Immature natural killer cell (primary cell): ENCODE data around the gene QKI. TPM values are rescaled to one million over a fixed set of nuclear protein-coding genes. Genes with fewer than 3 reads are reported as not detected.

Experiments used
- DNase-seq, 3 donors: peaks; one replicate each; pipeline ENCODE4 v3.0.0; 2022; ENCODE audit warnings: mixed read lengths in 1 of 3
- H3K27ac Mint-ChIP-seq, 6 donors: one replicate each; pipeline ENCODE4 v1.8.0; 2020; ENCODE audit warnings: mixed read lengths in 6 of 6, mild to moderate bottlenecking in 5 of 6, inconsistent platforms in 4 of 6, moderate library complexity in 3 of 6
- H3K27me3 Mint-ChIP-seq, 3 donors: one replicate each; pipeline ENCODE4 v1.8.0; 2020 to 2021; ENCODE audit warnings: low read depth in 3 of 3, mild to moderate bottlenecking in 3 of 3, mixed read lengths in 3 of 3, moderate library complexity in 3 of 3, inconsistent platforms in 1 of 3
- H3K36me3 Mint-ChIP-seq, 3 donors: one replicate each; pipeline ENCODE4 v1.8.0; 2020; ENCODE audit warnings: mixed read lengths in 3 of 3, inconsistent platforms in 2 of 3, mild to moderate bottlenecking in 2 of 3
- H3K4me1 Mint-ChIP-seq, 2 donors: one replicate each; pipeline ENCODE4 v1.8.0; 2020; ENCODE audit warnings: inconsistent platforms in 2 of 2, mild to moderate bottlenecking in 2 of 2, mixed read lengths in 2 of 2, moderate library complexity in 1 of 2
- H3K4me3 Mint-ChIP-seq, 5 donors: one replicate each; pipeline ENCODE4 v1.8.0; 2020; ENCODE audit warnings: mild to moderate bottlenecking in 5 of 5, mixed read lengths in 5 of 5, inconsistent platforms in 3 of 5, moderate library complexity in 3 of 5
- H3K9me3 Mint-ChIP-seq, 6 donors: one replicate each; pipeline ENCODE4 v1.8.0; 2020; ENCODE audit warnings: mild to moderate bottlenecking in 6 of 6, mixed read lengths in 6 of 6, inconsistent platforms in 4 of 6, moderate library complexity in 3 of 6
- polyA plus RNA-seq, 3 donors: library from polyadenylated mRNA; unstranded; fragments of 300-500 nt; fragmentation: Illumina TruSeq; gene quantifications; one replicate each; pipeline ENCODE4 v1.2.3, GENCODE V29; 2021

Gene QKI
- polyA plus RNA-seq, 3 donors from 2014 or later, result 12.3 to 29.1 (median 21.1) TPM

GRCh38 chr6:163446549-163446948 is 32.0 kb downstream of the QKI start:
- peaks cover 35 to 75% of the 10 kb centered on the region in 2 donors for H3K4me1 Mint-ChIP-seq
- no peak for DNase-seq
- H3K4me3 Mint-ChIP-seq, result no peak overlapping the region
- peak overlapping the region in 1 of 6 donors; percentile 46 for H3K27ac Mint-ChIP-seq
- no peaks in the 10 kb centered on the region for H3K36me3 Mint-ChIP-seq
- peaks cover 0 to 2% (median 0%) of the 10 kb centered on the region in 3 donors for H3K27me3 Mint-ChIP-seq
- no peaks in the 10 kb centered on the region for H3K9me3 Mint-ChIP-seq

GRCh38 chr6:163449076-163449475 is 34.6 kb downstream of the QKI start:
- no peak for DNase-seq
- H3K27me3 Mint-ChIP-seq, result no peaks in the 10 kb centered on the region

DNA sequence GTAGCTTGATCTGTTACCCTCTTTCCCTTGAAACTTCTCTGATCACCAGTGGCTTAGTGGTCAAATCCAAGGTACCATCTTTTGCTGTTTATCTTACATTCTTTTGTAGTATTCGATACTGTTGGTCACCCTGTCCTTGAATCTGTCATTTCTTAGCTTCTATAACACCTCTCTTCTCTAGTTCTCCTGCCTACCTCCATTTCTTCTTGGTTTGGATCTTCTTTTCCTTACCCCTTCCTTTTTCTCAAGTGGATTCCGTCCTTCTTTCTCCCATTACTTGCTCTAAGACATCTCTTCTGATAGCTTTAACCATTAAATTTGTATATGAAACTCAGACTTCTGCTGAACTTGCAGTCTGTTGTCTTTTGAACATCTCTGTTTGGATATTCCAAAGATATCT is 39.9 kb downstream of the QKI start:
- Mint-ChIP-seq H3K4me3 (no peak overlapping the region), H3K27me3 (peaks cover 0 to 1% (median 0%) of the 10 kb centered on the region in 3 donors), H3K36me3 (peaks cover 0 to 4% (median 0%) of the 10 kb centered on the region in 3 donors), H3K4me1 (peaks cover 44 to 84% of the 10 kb centered on the region in 2 donors), H3K27ac (no peak overlapping the region), H3K9me3 (no peaks in the 10 kb centered on the region)
- DNase-seq, result no peak

More at GRCh38 chr6:163449076-163449475, 34.6 kb downstream of the QKI start:
- Mint-ChIP-seq H3K4me1 (peaks cover 21 to 59% of the 10 kb centered on the region in 2 donors), H3K9me3 (no peaks in the 10 kb centered on the region), H3K4me3 (no peak overlapping the region), H3K27ac (no peak overlapping the region), H3K36me3 (no peaks in the 10 kb centered on the region)

DNA sequence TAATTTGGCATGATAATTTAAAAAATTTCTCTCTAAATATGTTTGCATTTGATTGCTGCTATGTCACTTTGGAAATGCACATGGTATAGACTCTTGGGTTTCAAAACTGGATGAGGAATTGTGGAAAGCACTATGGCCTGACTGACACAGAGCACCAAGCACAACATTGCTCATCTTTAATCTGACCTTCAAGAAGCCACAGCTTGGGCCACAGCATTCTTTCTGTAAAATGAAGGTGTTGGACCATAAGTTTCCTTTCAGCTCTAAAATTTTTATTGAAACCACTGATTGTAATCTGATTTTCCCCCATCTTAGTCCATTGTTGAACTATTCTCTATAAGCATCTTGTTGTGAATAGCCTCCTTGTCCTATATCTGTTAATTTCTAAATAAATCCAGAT is 41.0 kb downstream of the QKI start:
- DNase-seq, result no peak
- Mint-ChIP-seq H3K9me3 (no peaks in the 10 kb centered on the region), H3K27ac (peak overlapping the region; percentile 1 to 67 (median 38)), H3K4me3 (no peak overlapping the region), H3K36me3 (peaks cover 0 to 4% (median 0%) of the 10 kb centered on the region in 3 donors), H3K27me3 (peaks cover 1 to 4% (median 2%) of the 10 kb centered on the region in 3 donors), H3K4me1 (peaks cover 51 to 84% of the 10 kb centered on the region in 2 donors)

- Mint-ChIP-seq H3K27me3 (peaks cover 1 to 6% (median 2%) of the 10 kb centered on the region in 3 donors), H3K36me3 (peaks cover 0 to 4% (median 0%) of the 10 kb centered on the region in 3 donors), H3K4me1 (peaks cover 57 to 85% of the 10 kb centered on the region in 2 donors), H3K4me3 (peak overlapping the region in 4 of 5 donors; percentile 1 to 55 (median 24)), H3K9me3 (no peaks in the 10 kb centered on the region), H3K27ac (peak overlapping the region; percentile 77 to 99 (median 87))
- no peak for DNase-seq
Measured at GRCh38 chr6:163457637-163458561, 43.4 kb downstream of the QKI start.

GRCh38 chr6:163459007-163459406 is 44.5 kb downstream of the QKI start:
- Mint-ChIP-seq H3K27ac (peak overlapping the region; percentile 98 to 100 (median 99)), H3K27me3 (peaks cover 1 to 10% (median 2%) of the 10 kb centered on the region in 3 donors), H3K9me3 (no peaks in the 10 kb centered on the region), H3K36me3 (peaks cover 0 to 4% (median 0%) of the 10 kb centered on the region in 3 donors), H3K4me1 (peaks cover 58 to 92% of the 10 kb centered on the region in 2 donors), H3K4me3 (peak overlapping the region; percentile 90 to 99 (median 96))
- no peak for DNase-seq

DNA sequence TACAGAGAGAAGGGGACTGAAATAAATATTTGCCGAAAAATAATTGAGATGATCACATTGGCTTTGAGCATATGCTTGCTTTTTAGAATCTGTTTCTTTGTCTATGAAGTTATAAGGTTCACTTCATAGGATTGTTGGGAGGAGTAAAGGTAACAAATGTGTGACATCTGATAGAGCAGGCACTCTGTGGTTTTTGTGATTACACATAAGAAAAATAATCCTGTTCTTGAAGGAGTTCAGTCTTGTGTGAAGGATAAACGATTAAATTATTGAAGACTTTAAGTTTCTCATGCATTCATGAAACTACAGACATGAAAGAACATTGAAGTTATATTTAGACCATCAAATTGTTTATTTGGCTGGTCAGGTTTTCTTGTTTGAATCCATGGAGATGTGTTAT is 45.0 kb downstream of the QKI start:
- Mint-ChIP-seq H3K27ac (peak overlapping the region; percentile 98 to 100 (median 99)), H3K4me3 (peak overlapping the region; percentile 90 to 99 (median 96)), H3K9me3 (no peaks in the 10 kb centered on the region), H3K36me3 (peaks cover 0 to 4% (median 0%) of the 10 kb centered on the region in 3 donors), H3K27me3 (peaks cover 1 to 12% (median 2%) of the 10 kb centered on the region in 3 donors), H3K4me1 (peaks cover 59 to 92% of the 10 kb centered on the region in 2 donors)
- DNase-seq, result no peak

DNA sequence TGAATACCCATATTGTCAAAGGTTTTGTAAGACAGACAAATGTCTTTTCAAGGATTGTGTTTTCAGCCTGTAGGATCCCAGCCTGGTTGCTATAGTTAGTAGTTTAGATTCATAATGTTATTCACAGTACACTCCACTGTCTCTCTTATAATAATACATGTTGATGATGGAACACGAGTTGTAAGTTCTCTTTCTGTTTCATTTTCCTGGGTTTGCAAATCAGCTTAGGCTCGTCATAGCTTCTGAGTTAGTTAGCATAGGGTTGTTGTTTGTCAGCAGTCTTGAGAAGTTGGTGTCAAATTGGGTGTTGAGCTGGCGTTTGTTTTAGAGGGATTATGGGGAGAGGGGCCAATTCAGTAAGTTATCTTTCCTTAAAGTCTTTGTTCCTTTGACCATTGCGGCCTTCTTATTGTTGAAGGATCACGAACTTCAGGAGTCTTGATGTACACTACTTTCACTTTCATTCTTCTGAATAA is 45.8 kb downstream of the QKI start:
- Mint-ChIP-seq H3K36me3 (peaks cover 0 to 4% (median 0%) of the 10 kb centered on the region in 3 donors), H3K4me3 (peak overlapping the region; percentile 90 to 99 (median 96)), H3K4me1 (peaks cover 60 to 89% of the 10 kb centered on the region in 2 donors), H3K27ac (peak overlapping the region; percentile 98 to 100 (median 99)), H3K9me3 (no peaks in the 10 kb centered on the region), H3K27me3 (peaks cover 0 to 14% (median 2%) of the 10 kb centered on the region in 3 donors)
- peak; percentile 62 to 69 (median 67) for DNase-seq

DNA sequence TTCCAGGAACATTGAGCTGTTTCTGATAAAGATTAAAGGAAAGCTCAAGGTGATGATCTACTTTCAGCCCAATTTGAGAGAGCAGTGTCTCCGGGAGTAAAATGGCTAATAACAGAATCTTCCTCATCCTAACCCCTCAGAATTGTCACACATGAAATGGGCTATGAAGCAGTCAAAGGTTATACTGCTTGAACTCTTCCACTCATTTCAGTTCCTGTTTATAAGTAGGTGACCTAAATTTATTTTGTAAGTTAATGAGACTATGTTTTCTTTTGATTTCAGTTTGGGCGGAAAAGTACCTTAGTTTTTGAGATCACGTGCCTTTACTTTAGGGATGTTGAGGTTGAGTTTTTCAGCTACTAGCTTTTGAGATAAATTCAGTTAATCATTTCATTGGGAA is 47.2 kb downstream of the QKI start:
- Mint-ChIP-seq H3K36me3 (peaks cover 0 to 4% (median 0%) of the 10 kb centered on the region in 3 donors), H3K27me3 (peaks cover 0 to 14% (median 3%) of the 10 kb centered on the region in 3 donors), H3K4me1 (peaks cover 59 to 83% of the 10 kb centered on the region in 2 donors), H3K9me3 (no peaks in the 10 kb centered on the region), H3K27ac (peak overlapping the region in 5 of 6 donors; percentile 37 to 99 (median 98)), H3K4me3 (peak overlapping the region; percentile 41 to 90 (median 55))
- DNase-seq, result no peak

DNA sequence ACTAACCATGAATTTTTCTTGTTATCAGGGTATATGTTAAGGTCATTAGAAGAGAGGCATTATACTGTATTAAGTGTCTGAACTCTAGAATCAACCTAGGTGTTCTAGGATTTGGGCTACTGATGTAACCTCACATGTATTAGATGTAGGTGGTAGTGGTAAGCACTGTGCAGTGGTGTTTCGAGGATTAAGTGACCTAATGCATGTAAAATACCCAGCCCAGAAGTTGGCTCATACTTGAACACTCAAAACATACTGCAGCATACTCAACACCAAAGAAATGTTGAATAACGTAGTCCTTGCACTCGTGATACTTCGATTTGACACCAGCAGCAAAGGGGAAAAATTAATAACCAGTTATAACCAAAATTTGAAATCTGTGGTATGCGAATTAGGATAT is 48.7 kb downstream of the QKI start:
- Mint-ChIP-seq H3K36me3 (no peaks in the 10 kb centered on the region), H3K27me3 (peaks cover 0 to 14% (median 7%) of the 10 kb centered on the region in 3 donors), H3K4me1 (peaks cover 57 to 82% of the 10 kb centered on the region in 2 donors), H3K9me3 (no peaks in the 10 kb centered on the region), H3K4me3 (no peak overlapping the region), H3K27ac (no peak overlapping the region)
- DNase-seq, result no peak

DNA sequence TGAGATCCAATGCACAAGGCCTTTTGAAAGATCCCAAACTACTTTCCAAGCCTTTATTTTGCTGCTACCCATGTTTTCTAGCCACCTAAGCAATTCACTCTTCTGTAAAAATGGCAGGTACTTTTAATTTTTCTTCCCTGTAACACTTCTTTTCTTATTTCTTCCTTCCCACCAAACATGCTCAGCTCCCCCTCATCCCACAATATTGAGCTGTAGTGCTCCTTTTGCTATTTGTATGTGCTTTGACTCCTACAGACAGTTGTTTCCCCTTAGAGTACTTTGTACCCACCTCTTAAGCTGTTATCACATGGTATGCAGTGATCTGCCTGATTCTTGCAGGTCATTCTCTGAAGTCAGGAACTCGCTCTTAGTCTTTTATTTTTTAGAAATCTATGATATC is 49.3 kb downstream of the QKI start:
- no peaks in the 10 kb centered on the region for H3K36me3 Mint-ChIP-seq
- peak overlapping the region in 2 of 6 donors; percentile 6 to 18 for H3K27ac Mint-ChIP-seq
- H3K4me3 Mint-ChIP-seq, result no peak overlapping the region
- H3K4me1 Mint-ChIP-seq, result peaks cover 59 to 82% of the 10 kb centered on the region in 2 donors
- DNase-seq, result no peak
- no peaks in the 10 kb centered on the region for H3K9me3 Mint-ChIP-seq
- H3K27me3 Mint-ChIP-seq, result peaks cover 0 to 14% (median 7%) of the 10 kb centered on the region in 3 donors

DNA sequence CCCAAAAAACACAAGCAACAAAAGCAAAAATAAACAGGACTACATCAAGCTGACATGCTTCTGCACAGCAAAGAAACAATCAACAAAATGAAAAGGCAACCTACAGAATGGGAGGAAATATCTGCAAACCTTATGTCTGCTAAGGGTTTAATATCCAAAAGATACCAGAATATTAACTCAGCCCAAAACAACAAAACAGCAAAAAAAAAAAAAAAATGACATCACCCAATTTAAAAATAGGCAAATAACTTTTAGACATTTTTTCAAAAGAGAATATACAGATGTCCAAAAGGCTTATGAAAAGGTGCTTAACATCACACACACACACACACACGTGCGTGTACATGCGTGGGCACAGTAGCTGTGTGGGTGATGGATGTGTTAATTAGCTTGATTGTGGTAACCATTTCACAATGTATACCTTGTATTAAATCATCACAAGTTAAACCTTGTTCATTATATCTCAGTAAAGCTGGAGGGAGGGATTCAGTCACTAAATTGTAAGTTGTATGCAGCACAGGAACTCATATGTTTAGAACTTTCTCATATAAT is 52.4 kb downstream of the QKI start:
- Mint-ChIP-seq H3K27me3 (peaks cover 0 to 13% (median 4%) of the 10 kb centered on the region in 3 donors), H3K4me1 (peaks cover 52 to 82% of the 10 kb centered on the region in 2 donors), H3K36me3 (peaks cover 15 to 19% (median 18%) of the 10 kb centered on the region in 3 donors), H3K4me3 (no peak overlapping the region), H3K27ac (peak overlapping the region in 2 of 6 donors; percentile 10 to 30), H3K9me3 (peaks cover 0 to 10% (median 3%) of the 10 kb centered on the region in 6 donors)
- no peak for DNase-seq

DNA sequence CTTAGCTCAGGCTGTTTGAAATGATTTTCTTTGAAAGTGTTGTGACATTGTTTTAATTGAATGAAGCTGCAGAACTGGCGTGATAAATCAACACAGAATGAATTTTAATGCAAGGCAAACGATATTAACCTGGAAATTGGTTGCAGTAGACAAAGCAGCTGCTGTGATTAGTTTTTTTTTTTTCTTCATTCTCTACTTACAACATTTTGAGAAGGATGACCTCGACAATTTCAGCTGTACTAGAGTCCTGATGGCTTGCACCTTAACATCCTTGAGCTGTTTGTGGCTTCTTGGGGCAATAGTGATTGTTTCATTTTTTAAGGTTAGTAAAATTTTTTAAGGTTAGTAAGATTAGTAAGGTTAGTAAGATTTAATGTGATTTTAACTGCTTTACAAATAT is 54.2 kb downstream of the QKI start:
- Mint-ChIP-seq H3K9me3 (peaks cover 0 to 10% (median 3%) of the 10 kb centered on the region in 6 donors), H3K4me1 (peaks cover 50 to 88% of the 10 kb centered on the region in 2 donors), H3K27ac (peak overlapping the region in 5 of 6 donors; percentile 5 to 36 (median 13)), H3K36me3 (peaks cover 15 to 19% (median 18%) of the 10 kb centered on the region in 3 donors), H3K4me3 (peak overlapping the region in 4 of 5 donors; percentile 16 to 66 (median 40)), H3K27me3 (peaks cover 0 to 12% (median 4%) of the 10 kb centered on the region in 3 donors)
- no peak for DNase-seq
